IMR-90 (cell line): ENCODE results near the gene ATP10D. TPM values are rescaled to one million over a fixed set of nuclear protein-coding genes. Genes with fewer than 3 reads are reported as not detected.

ENCODE experiments used
- ATAC-seq: fragments of 200-7000 bp; cut with Tn5 transposase; 2 replicates; pipeline ENCODE4 v1.9.1; 2020; ENCODE audit warnings: low read depth, mild to moderate bottlenecking, moderate library complexity
- BruUV-seq: library from RNA; stranded (reverse); fragments of 400-500 nt; replicated peaks from 2 replicates; lab custom pipeline; 2021; lab: Mats Ljungman, UMichigan
- CTCF ChIA-PET: fragments of 300-600 bp; formaldehyde crosslinking; extraction: SDS; loops from one replicate; lab custom pipeline; 2021; ENCODE audit warnings: antibody characterized with exemption; lab: Yijun Ruan, JAX
- POLR2A ChIA-PET: fragments of 300-600 bp; sonication (Branson Sonifier 250); formaldehyde crosslinking; loops from one replicate; lab custom pipeline; 2022; ENCODE audit warnings: antibody characterized with exemption; ENCODE audit not compliant: unreplicated experiment; lab: Charles Lee
- DNase-seq: peaks from one replicate; pipeline ENCODE4 v3.0.0; 2013
- H2AFZ ChIP-seq: replicated peaks from 2 replicates; pipeline ENCODE3; 2013; ENCODE audit warnings: low read length, mild to moderate bottlenecking; ENCODE audit not compliant: poor library complexity
- H2AK5ac ChIP-seq: 2 replicates; pipeline ENCODE4 v1.6.1; 2013; ENCODE audit warnings: low read depth, low read length, inconsistent platforms
- H2AK9ac ChIP-seq: replicated peaks from 2 replicates; pipeline ENCODE3; 2013; ENCODE audit warnings: mild to moderate bottlenecking, low read depth, low read length, moderate library complexity; ENCODE audit not compliant: poor library complexity
- H2BK120ac ChIP-seq: 2 replicates; pipeline ENCODE4 v1.6.1; 2013; ENCODE audit warnings: low read depth, low read length, inconsistent platforms
- H2BK15ac ChIP-seq: 3 replicates; pipeline ENCODE4 v1.6.1; 2013; ENCODE audit warnings: low read depth, low read length, inconsistent platforms
- H2BK20ac ChIP-seq: 2 replicates; pipeline ENCODE4 v1.6.1; 2013; ENCODE audit warnings: low read depth, mild to moderate bottlenecking, inconsistent platforms, low read length, moderate library complexity
- H2BK5ac ChIP-seq: 2 replicates; pipeline ENCODE4 v1.6.1; 2013; ENCODE audit warnings: mild to moderate bottlenecking, low read depth, low read length, inconsistent platforms; ENCODE audit not compliant: poor library complexity, severe bottlenecking
- H3K14ac ChIP-seq: replicated peaks from 2 replicates; pipeline ENCODE4 v1.6.1; 2013; ENCODE audit warnings: low read depth, low read length, inconsistent platforms
- H3K18ac ChIP-seq: 2 replicates; pipeline ENCODE4 v1.6.1; 2013; ENCODE audit warnings: low read depth, low read length, control low read depth
- H3K23ac ChIP-seq: 2 replicates; pipeline ENCODE4 v1.6.1; 2013; ENCODE audit warnings: low read depth, low read length, inconsistent platforms
- H3K27ac ChIP-seq: 2 replicates; pipeline ENCODE4 v1.5.1; 2013; ENCODE audit warnings: mild to moderate bottlenecking, control low read depth, low read length; ENCODE audit not compliant: insufficient read depth
- H3K27me3 ChIP-seq: 2 replicates; pipeline ENCODE4 v1.6.1; 2013; ENCODE audit warnings: low read length; ENCODE audit not compliant: control insufficient read depth, insufficient read depth
- H3K36me3 ChIP-seq: 2 replicates; pipeline ENCODE4 v1.6.1; 2013; ENCODE audit warnings: low read length, mixed read lengths; ENCODE audit not compliant: control insufficient read depth, insufficient read depth
- H3K4ac ChIP-seq: 2 replicates; pipeline ENCODE4 v1.6.1; 2013; ENCODE audit warnings: low read depth, low read length, inconsistent platforms
- H3K4me1 ChIP-seq: 2 replicates; pipeline ENCODE4 v1.6.1; 2013; ENCODE audit warnings: low read length, mixed read lengths; ENCODE audit not compliant: control insufficient read depth, insufficient read depth
- H3K4me2 ChIP-seq: 2 replicates; pipeline ENCODE4 v1.6.1; 2013; ENCODE audit warnings: low read depth, mild to moderate bottlenecking, control low read depth, low read length, moderate library complexity
- H3K4me3 ChIP-seq: 2 replicates; pipeline ENCODE4 v1.5.1; 2013; ENCODE audit warnings: low read depth, mild to moderate bottlenecking, control low read depth, low read length, moderate library complexity; ENCODE audit not compliant: insufficient read depth
- H3K56ac ChIP-seq: 2 replicates; pipeline ENCODE4 v1.6.1; 2013; ENCODE audit warnings: low read length, inconsistent platforms; ENCODE audit not compliant: insufficient read depth; ENCODE audit errors: extremely low read depth
- H3K79me1 ChIP-seq, 2 experiments: 2 replicates each; pipeline ENCODE4 v1.6.1; 2013; ENCODE audit warnings: low read length in 2 of 2, inconsistent platforms in 1 of 2, low read depth in 1 of 2
- H3K9ac ChIP-seq: 2 replicates; pipeline ENCODE4 v1.6.1; 2013; ENCODE audit warnings: low read depth, low read length, control low read depth
- H3K9me1 ChIP-seq: 2 replicates; pipeline ENCODE4 v1.6.1; 2013; ENCODE audit warnings: low read length, inconsistent platforms; ENCODE audit not compliant: insufficient read depth
- H3K9me3 ChIP-seq: 2 replicates; pipeline ENCODE4 v1.6.1; 2013; ENCODE audit warnings: low read length; ENCODE audit not compliant: control insufficient read depth, insufficient read depth
- H4K20me1 ChIP-seq: 2 replicates; pipeline ENCODE4 v1.6.1; 2013; ENCODE audit warnings: low read length, inconsistent platforms; ENCODE audit not compliant: insufficient read depth
- H4K5ac ChIP-seq: 2 replicates; pipeline ENCODE4 v1.6.1; 2013; ENCODE audit warnings: mild to moderate bottlenecking, low read depth, low read length, control low read depth
- H4K8ac ChIP-seq, 2 experiments: 2 replicates each; pipeline ENCODE4 v1.6.1; 2013; ENCODE audit warnings: low read depth in 2 of 2, low read length in 2 of 2, control low read depth in 1 of 2, inconsistent platforms in 1 of 2
- H4K91ac ChIP-seq: 2 replicates; pipeline ENCODE4 v1.6.1; 2013; ENCODE audit warnings: low read depth, low read length, inconsistent platforms; ENCODE audit not compliant: insufficient read depth
- BHLHE40 ChIP-seq: fragments of 150-350 bp; IDR thresholded peaks from 2 replicates; pipeline ENCODE4 v1.6.1; 2016; ENCODE audit warnings: mild to moderate bottlenecking, low read depth, low read length
- CEBPB ChIP-seq: IDR thresholded peaks from 2 replicates; pipeline ENCODE4 v1.6.1; 2012; ENCODE audit warnings: low read depth, low read length, improper control_type of control experiment
- CHD1 ChIP-seq: IDR thresholded peaks from 2 replicates; pipeline ENCODE4 v1.6.1; 2012; ENCODE audit warnings: low read depth, low read length, improper control_type of control experiment
- FOS ChIP-seq: fragments of 150-350 bp; IDR thresholded peaks from 2 replicates; pipeline ENCODE4 v1.6.1; 2016; ENCODE audit warnings: low read depth, low read length
- MAFK ChIP-seq: IDR thresholded peaks from 2 replicates; pipeline ENCODE4 v1.6.1; 2012; ENCODE audit warnings: low read depth, low read length, improper control_type of control experiment
- MXI1 ChIP-seq: IDR thresholded peaks from 2 replicates; pipeline ENCODE4 v1.6.1; 2012; ENCODE audit warnings: low read depth, mild to moderate bottlenecking, low read length, moderate library complexity, borderline replicate concordance
- NFE2L2 ChIP-seq: fragments of 150-350 bp; IDR thresholded peaks from 2 replicates; pipeline ENCODE4 v1.6.1; 2016; ENCODE audit warnings: low read depth, mild to moderate bottlenecking, low read length
- POLR2A ChIP-seq: IDR thresholded peaks from 2 replicates; pipeline ENCODE4 v1.6.1; 2012; ENCODE audit warnings: mild to moderate bottlenecking, low read depth, low read length
- RCOR1 ChIP-seq: IDR thresholded peaks from 2 replicates; pipeline ENCODE4 v1.6.1; 2012; ENCODE audit warnings: mild to moderate bottlenecking, low read length, improper control_type of control experiment; ENCODE audit not compliant: insufficient replicate concordance
- RFX5 ChIP-seq: IDR thresholded peaks from 2 replicates; pipeline ENCODE4 v1.8.0; 2012; ENCODE audit warnings: low read depth, mild to moderate bottlenecking, low read length, moderate library complexity
- SMC3 ChIP-seq: fragments of 150-350 bp; IDR thresholded peaks from 2 replicates; pipeline ENCODE4 v1.6.1; 2016; ENCODE audit warnings: low read depth, mild to moderate bottlenecking, antibody characterized with exemption, low read length, moderate library complexity
- WGBS, 2 experiments: methylation state at CpG; one replicate each; pipeline versions ENCODE4 v1.1.5 to v1.1.7; 2013; ENCODE audit warnings: missing lambda C conversion rate in 2 of 2; ENCODE audit not compliant: insufficient read length in 1 of 2; ENCODE audit errors: extremely low coverage in 2 of 2; 5-methylcytosine and 5-hydroxymethylcytosine counted together
- dilution Hi-C: fragments of 300-500 bp; cut with HindIII; formaldehyde crosslinking; loops from one replicate; pipeline ENCODE4 v1.14.3; 2018; ENCODE audit warnings: low sequenced_read_pairs; ENCODE audit not compliant: unreplicated experiment
- in situ Hi-C: fragments of 300-500 bp; cut with MboI; formaldehyde crosslinking; loops from 3 replicates; pipeline ENCODE4 v1.14.3; 2019; ENCODE audit warnings: low sequenced_read_pairs, inconsistent platforms, mixed read lengths
- intact Hi-C: fragments of 100-400 bp; cut with micrococcal nuclease; formaldehyde crosslinking; loops from 2 replicates; pipeline ENCODE4 v1.10.0; 2022
- polyA plus RNA-seq, 3 experiments: library from polyadenylated mRNA; depleted of rRNA; stranded (reverse); fragments of >200 nt; gene quantifications; 2 replicates each; pipeline ENCODE4 v1.2.3, GENCODE V29; 2012; ENCODE audit warnings: low replicate concordance in 1 of 3
- total RNA-seq: library from RNA; depleted of rRNA; stranded (reverse); fragments of >200 nt; gene quantifications from 2 replicates; pipeline ENCODE4 v1.2.3, GENCODE V29; 2012
- TF ChIP-seq, protein P1 (sequence below): fragments of 150-350 bp; IDR thresholded peaks from 2 replicates; pipeline ENCODE4 v1.6.1; 2016; ENCODE audit warnings: low read depth, mild to moderate bottlenecking, low read length, moderate library complexity, borderline replicate concordance
- TF ChIP-seq, protein P2 (sequence below): fragments of 150-350 bp; IDR thresholded peaks from 2 replicates; pipeline ENCODE4 v1.6.1; 2017; ENCODE audit warnings: mild to moderate bottlenecking, antibody characterized with exemption, low read length, low read depth
- TF ChIP-seq, protein P3 (sequence below): conservative IDR thresholded peaks from 2 replicates; pipeline ENCODE4 v1.5.1; 2012; ENCODE audit warnings: mild to moderate bottlenecking, low read depth, low read length, improper control_type of control experiment

The ATP10D gene
- total and polyA plus RNA-seq, 2 of the 4 experiments (the other 2 are of a cell fraction) = 28.9 to 135 TPM

DNA sequence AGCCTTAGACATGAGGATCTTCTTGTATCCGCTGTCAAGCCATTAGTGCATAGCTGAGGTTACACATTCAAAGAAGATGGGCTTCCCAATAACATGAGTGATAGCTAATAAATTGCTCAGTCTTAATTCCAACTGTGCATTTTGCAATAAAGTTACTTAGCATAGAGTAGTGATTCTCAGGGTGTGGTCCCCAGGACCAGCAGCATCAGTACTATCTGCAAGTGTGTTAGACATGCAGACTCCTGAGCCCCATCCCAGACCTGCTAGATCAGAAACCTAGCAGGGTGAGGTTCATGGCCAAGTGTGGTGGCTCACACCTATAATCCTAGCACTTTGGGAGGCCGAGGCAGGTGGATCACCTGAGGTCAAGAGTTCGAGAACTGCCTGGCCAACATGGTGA is 20.1 kb downstream of the ATP10D start:
- H3K18ac ChIP-seq = no peak overlapping the region
- in situ Hi-C loops = no loop called here
- no peak overlapping the region for H2AFZ ChIP-seq
- H3K56ac ChIP-seq = no peak overlapping the region
- no peaks in the 10 kb centered on the region for H4K20me1 ChIP-seq
- ChIA-PET CTCF (no interaction called here), POLR2A (no interaction called here)
- no peak overlapping the region for H3K9ac ChIP-seq
- H3K9me1 ChIP-seq = peaks cover 6% of the 10 kb centered on the region
- H2BK15ac ChIP-seq = no peak overlapping the region
- intact Hi-C loops = no loop called here
- H3K4me2 ChIP-seq = no peak overlapping the region
- no peak overlapping the region for H2BK120ac ChIP-seq
- no peak overlapping the region for H2AK5ac ChIP-seq
- H3K79me1 ChIP-seq = peaks cover 21 to 48% of the 10 kb centered on the region in 2 experiments
- dilution Hi-C loops = no loop called here
- H3K4me1 ChIP-seq = peaks cover 4% of the 10 kb centered on the region; the same call in 1 of the 2 replicates
- no peak overlapping the region for H4K91ac ChIP-seq
- H3K36me3 ChIP-seq = peaks cover 1% of the 10 kb centered on the region
- no peak overlapping the region for H4K8ac ChIP-seq
- H3K27ac ChIP-seq = no peak overlapping the region
- TF ChIP-seq RFX5 = no peak
- TF ChIP-seq, protein P1, sequence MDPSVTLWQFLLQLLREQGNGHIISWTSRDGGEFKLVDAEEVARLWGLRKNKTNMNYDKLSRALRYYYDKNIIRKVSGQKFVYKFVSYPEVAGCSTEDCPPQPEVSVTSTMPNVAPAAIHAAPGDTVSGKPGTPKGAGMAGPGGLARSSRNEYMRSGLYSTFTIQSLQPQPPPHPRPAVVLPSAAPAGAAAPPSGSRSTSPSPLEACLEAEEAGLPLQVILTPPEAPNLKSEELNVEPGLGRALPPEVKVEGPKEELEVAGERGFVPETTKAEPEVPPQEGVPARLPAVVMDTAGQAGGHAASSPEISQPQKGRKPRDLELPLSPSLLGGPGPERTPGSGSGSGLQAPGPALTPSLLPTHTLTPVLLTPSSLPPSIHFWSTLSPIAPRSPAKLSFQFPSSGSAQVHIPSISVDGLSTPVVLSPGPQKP = no peak
- TF ChIP-seq, protein P2, sequence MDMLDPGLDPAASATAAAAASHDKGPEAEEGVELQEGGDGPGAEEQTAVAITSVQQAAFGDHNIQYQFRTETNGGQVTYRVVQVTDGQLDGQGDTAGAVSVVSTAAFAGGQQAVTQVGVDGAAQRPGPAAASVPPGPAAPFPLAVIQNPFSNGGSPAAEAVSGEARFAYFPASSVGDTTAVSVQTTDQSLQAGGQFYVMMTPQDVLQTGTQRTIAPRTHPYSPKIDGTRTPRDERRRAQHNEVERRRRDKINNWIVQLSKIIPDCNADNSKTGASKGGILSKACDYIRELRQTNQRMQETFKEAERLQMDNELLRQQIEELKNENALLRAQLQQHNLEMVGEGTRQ = no peak
- TF ChIP-seq SMC3 = no peak
- no peak for TF ChIP-seq BHLHE40
- no peak for TF ChIP-seq CEBPB
- TF ChIP-seq RCOR1 = no peak
- TF ChIP-seq MAFK = no peak
- TF ChIP-seq FOS = no peak
- no peak for TF ChIP-seq POLR2A
- TF ChIP-seq NFE2L2 = no peak
- TF ChIP-seq, protein P3, sequence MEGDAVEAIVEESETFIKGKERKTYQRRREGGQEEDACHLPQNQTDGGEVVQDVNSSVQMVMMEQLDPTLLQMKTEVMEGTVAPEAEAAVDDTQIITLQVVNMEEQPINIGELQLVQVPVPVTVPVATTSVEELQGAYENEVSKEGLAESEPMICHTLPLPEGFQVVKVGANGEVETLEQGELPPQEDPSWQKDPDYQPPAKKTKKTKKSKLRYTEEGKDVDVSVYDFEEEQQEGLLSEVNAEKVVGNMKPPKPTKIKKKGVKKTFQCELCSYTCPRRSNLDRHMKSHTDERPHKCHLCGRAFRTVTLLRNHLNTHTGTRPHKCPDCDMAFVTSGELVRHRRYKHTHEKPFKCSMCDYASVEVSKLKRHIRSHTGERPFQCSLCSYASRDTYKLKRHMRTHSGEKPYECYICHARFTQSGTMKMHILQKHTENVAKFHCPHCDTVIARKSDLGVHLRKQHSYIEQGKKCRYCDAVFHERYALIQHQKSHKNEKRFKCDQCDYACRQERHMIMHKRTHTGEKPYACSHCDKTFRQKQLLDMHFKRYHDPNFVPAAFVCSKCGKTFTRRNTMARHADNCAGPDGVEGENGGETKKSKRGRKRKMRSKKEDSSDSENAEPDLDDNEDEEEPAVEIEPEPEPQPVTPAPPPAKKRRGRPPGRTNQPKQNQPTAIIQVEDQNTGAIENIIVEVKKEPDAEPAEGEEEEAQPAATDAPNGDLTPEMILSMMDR = no peak
- no peak for TF ChIP-seq CHD1
- TF ChIP-seq MXI1 = no peak
- no CpG with 5 or more reads among the region's 3 CpGs for WGBS, 2 experiments
- no peaks in the 10 kb centered on the region for H3K9me3 ChIP-seq
- no peak overlapping the region for H3K23ac ChIP-seq
- H2BK20ac ChIP-seq = no peak overlapping the region
- BruUV-seq = no TSS peak
- H4K5ac ChIP-seq = no peak overlapping the region
- no peak overlapping the region for H3K4me3 ChIP-seq
- no peak overlapping the region for H2AK9ac ChIP-seq
- H3K27me3 ChIP-seq = no peaks in the 10 kb centered on the region
- ATAC-seq (no peak), DNase-seq (no peak)
- H2BK5ac ChIP-seq = no peak overlapping the region
- no peak overlapping the region for H3K4ac ChIP-seq
- no peak overlapping the region for H3K14ac ChIP-seq
